ENCODE data around the gene TMEM175. TPM values are rescaled to one million over a fixed set of nuclear protein-coding genes. Genes with fewer than 3 reads are reported as not detected.

Gene TMEM175
- polyA plus RNA-seq, 1 of the 3 experiments (the other 2 are of a cell fraction): 54.2 TPM

- H3K9me2 ChIP-seq: no peaks in the 10 kb centered on the region
- H2AFZ ChIP-seq (ENCODE audit: low read depth): no peak overlapping the region
- no peak overlapping the region for H3K27ac ChIP-seq (ENCODE audit: low read depth in 2 of 2, low read length in 1 of 2)
- H3K79me2 ChIP-seq (ENCODE audit: insufficient read depth): peaks cover 49% of the 10 kb centered on the region
- H3K36me3 ChIP-seq (replicated peaks in 1 of 2; ENCODE audit: control insufficient read depth in 1 of 2, insufficient read depth in 2 of 2, low read length in 1 of 2): peaks cover 0 to 34% of the 10 kb centered on the region in 2 experiments
- H3K9ac ChIP-seq: no peak overlapping the region
- no peaks in the 10 kb centered on the region for H3F3A ChIP-seq (replicated peaks; ENCODE audit: insufficient read depth)
- no peaks in the 10 kb centered on the region for H3K27me3 ChIP-seq (ENCODE audit: insufficient read depth)
- DNase-seq: no peak
- POLR2A ChIA-PET: no interaction called here
- no peak for TF ChIP-seq SIN3A (IDR thresholded peaks at IDR 0.05; ENCODE audit: borderline replicate concordance, low read depth, low read length)
- no peak for TF ChIP-seq REST (IDR thresholded peaks at IDR 0.05; ENCODE audit: low read depth, low read length)
- TF ChIP-seq EP300 (IDR thresholded peaks at IDR 0.05; ENCODE audit: borderline replicate concordance in 1 of 2, low read depth in 1 of 2, low read length in 1 of 2): no peak
- no peak for TF ChIP-seq FOSL2 (IDR thresholded peaks at IDR 0.05; ENCODE audit: borderline replicate concordance, low read depth)
- no peak for TF ChIP-seq NFIC (IDR thresholded peaks at IDR 0.05; ENCODE audit: borderline replicate concordance)
- TF ChIP-seq TEAD4 (IDR thresholded peaks at IDR 0.05; ENCODE audit: borderline replicate concordance, insufficient read depth): no peak
- TF ChIP-seq GATA2 (CRISPR knock-in tag; IDR thresholded peaks at IDR 0.05): no peak
- TF ChIP-seq EZH2phosphoT487 (IDR thresholded peaks at IDR 0.05; ENCODE audit: borderline replicate concordance, low read depth): no peak
- TF ChIP-seq YY1 (IDR thresholded peaks at IDR 0.05; ENCODE audit: low read depth): no peak
- no peak for TF ChIP-seq PBX3 (IDR thresholded peaks at IDR 0.05)
- no peak for TF ChIP-seq IRF3 (IDR thresholded peaks at IDR 0.05; ENCODE audit: low read depth, low read length)
- no peak for TF ChIP-seq MXI1 (IDR thresholded peaks at IDR 0.05; ENCODE audit: low read depth, low read length)
- TF ChIP-seq RXRA (IDR thresholded peaks at IDR 0.05; ENCODE audit: borderline replicate concordance, low read depth): no peak
- no peak for TF ChIP-seq SMC3 (IDR thresholded peaks at IDR 0.05; ENCODE audit: low read depth, low read length)
- TF ChIP-seq RCOR1 (IDR thresholded peaks at IDR 0.05; ENCODE audit: low read length): no peak
- TF ChIP-seq USF2 (IDR thresholded peaks at IDR 0.05; ENCODE audit: borderline replicate concordance, low read depth, low read length): no peak
- TF ChIP-seq CHD2 (IDR thresholded peaks at IDR 0.05; ENCODE audit: low read length, partially characterized antibody): no peak
- TF ChIP-seq ZBTB33 (IDR thresholded peaks at IDR 0.05; ENCODE audit: borderline replicate concordance, low read depth): no peak
- no peaks in the 10 kb centered on the region for H3K4me1 ChIP-seq (ENCODE audit: control insufficient read depth in 1 of 2, insufficient read depth in 2 of 2, low read depth in 1 of 2, low read length in 1 of 2)
- H3K9me3 ChIP-seq: no peaks in the 10 kb centered on the region
- no peak overlapping the region for H3K4me3 ChIP-seq (ENCODE audit: low read depth in 2 of 2, low read length in 1 of 2)
- no peak overlapping the region for H3K4me2 ChIP-seq
- H4K20me1 ChIP-seq (ENCODE audit: insufficient read depth): peaks cover 35% of the 10 kb centered on the region
- WGBS (ENCODE audit: low lambda C conversion rate): 98% methylated on average over 4 of the region's 4 CpGs
- CTCF ChIA-PET: no interaction called here
These were observed 19.0 kb upstream of the TMEM175 start for GRCh38 chr4:913280-913618.

Measured in SK-N-SH (cell line).